Measurements from ENCODE around the gene OR2V2. TPM values are rescaled to one million over a fixed set of nuclear protein-coding genes. Genes with fewer than 3 reads are reported as not detected.

Gene OR2V2
- total and polyA plus RNA-seq, 8 donors: not detected

DNA sequence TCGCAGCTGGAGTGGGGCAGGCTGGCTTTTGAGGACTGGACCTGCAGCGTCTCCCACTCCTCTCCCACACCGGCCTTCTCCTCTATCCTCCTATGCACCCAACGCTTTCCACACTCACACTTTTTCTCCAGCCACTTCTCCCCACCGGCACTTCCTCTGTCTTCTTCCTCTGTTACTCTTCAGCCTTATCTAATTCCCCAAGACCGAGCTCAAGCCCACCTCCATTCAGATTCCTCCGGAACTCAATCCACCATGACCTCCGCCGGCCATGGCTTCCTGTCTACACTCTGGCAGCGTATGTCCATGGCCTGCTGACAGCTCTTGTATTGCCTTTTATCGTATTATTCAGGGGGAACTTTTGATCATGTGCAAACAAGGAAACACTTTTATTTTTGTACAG lies 15.9 kb upstream of the OR2V2 start:
- Histone ChIP-seq H3K4me1 (no peaks in the 10 kb centered on the region), H3K36me3 (no peaks in the 10 kb centered on the region), H3K4me3 (no peak overlapping the region), H3K9me3 (peaks cover 0 to 9% (median 8%) of the 10 kb centered on the region in 4 donors), H3K27ac (no peak overlapping the region), H3K27me3 (peaks cover 0 to 62% (median 35%) of the 10 kb centered on the region in 3 donors)
- DNase-seq: no peak
- intact Hi-C loops (cut with DNase I; ENCODE audit: low total_unique reads): no loop called here
- WGBS, 5 donors: 72 to 84% (median 81%) methylated on average over 11 of the region's 11 CpGs
- TF ChIP-seq CTCF (IDR thresholded peaks at IDR 0.05) (no peak), POLR2AphosphoS5 (IDR thresholded peaks at IDR 0.05) (no peak), POLR2A (IDR thresholded peaks at IDR 0.05) (no peak), EP300 (IDR thresholded peaks at IDR 0.05) (no peak)

DNA sequence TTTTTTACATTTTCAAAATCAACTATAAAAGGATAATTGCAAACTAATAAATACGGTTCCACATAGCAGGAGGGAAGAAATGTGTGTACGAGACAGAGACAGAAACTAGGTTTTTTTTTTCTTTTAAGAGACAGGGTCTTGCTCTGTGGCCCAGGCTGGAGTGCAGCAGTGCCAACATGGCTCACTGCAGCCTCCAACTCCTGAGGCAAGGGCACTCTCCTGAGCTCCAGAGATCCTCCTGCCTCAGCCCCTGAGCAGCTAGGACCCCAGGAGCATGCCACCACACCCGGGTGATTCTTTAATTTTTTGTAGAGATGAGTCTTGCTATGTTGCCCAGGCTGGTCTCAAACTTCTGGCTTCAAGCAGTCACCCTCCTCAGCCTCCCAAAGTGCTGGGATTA lies 14.3 kb upstream of the OR2V2 start:
- Histone ChIP-seq H3K27ac (no peak overlapping the region), H3K27me3 (peaks cover 0 to 46% (median 29%) of the 10 kb centered on the region in 3 donors), H3K9me3 (peaks cover 0 to 14% (median 12%) of the 10 kb centered on the region in 4 donors), H3K4me1 (no peaks in the 10 kb centered on the region), H3K4me3 (no peak overlapping the region), H3K36me3 (no peaks in the 10 kb centered on the region)
- intact Hi-C loops (cut with DNase I; ENCODE audit: low total_unique reads): no loop called here
- no peak for DNase-seq
- TF ChIP-seq POLR2AphosphoS5 (IDR thresholded peaks at IDR 0.05) (no peak), EP300 (IDR thresholded peaks at IDR 0.05) (no peak), CTCF (IDR thresholded peaks at IDR 0.05) (no peak), POLR2A (IDR thresholded peaks at IDR 0.05) (no peak)
- 70 to 85% (median 80%) methylated on average over 3 of the region's 3 CpGs for WGBS, 5 donors

- Histone ChIP-seq H3K9me3 (peaks cover 0 to 14% (median 12%) of the 10 kb centered on the region in 4 donors), H3K27ac (no peak overlapping the region), H3K4me1 (no peaks in the 10 kb centered on the region), H3K27me3 (peaks cover 0 to 39% (median 23%) of the 10 kb centered on the region in 3 donors), H3K36me3 (no peaks in the 10 kb centered on the region), H3K4me3 (no peak overlapping the region)
- DNase-seq: peak; percentile 19 to 40
- no peak for TF ChIP-seq EP300 (IDR thresholded peaks at IDR 0.05)
- no peak for TF ChIP-seq POLR2A (IDR thresholded peaks at IDR 0.05)
- TF ChIP-seq POLR2AphosphoS5 (IDR thresholded peaks at IDR 0.05): no peak
- no peak for TF ChIP-seq CTCF (IDR thresholded peaks at IDR 0.05)
- intact Hi-C loops (cut with DNase I; ENCODE audit: low total_unique reads): no loop called here
- 66 to 81% (median 77%) methylated on average over 10 of the region's 10 CpGs for WGBS, 5 donors
Observed at GRCh38 chr5:181133610-181134231, 13.7 kb upstream of the OR2V2 start.

GRCh38 chr5:181134259-181134658 lies 13.1 kb upstream of the OR2V2 start:
- Histone ChIP-seq H3K27me3 (peaks cover 0 to 34% (median 17%) of the 10 kb centered on the region in 3 donors), H3K4me1 (no peaks in the 10 kb centered on the region), H3K9me3 (peaks cover 0 to 14% (median 12%) of the 10 kb centered on the region in 4 donors), H3K27ac (no peak overlapping the region), H3K4me3 (no peak overlapping the region), H3K36me3 (no peaks in the 10 kb centered on the region)
- WGBS, 5 donors: 75 to 82% (median 79%) methylated on average over 6 of the region's 6 CpGs
- no peak for DNase-seq
- TF ChIP-seq POLR2A (IDR thresholded peaks at IDR 0.05) (no peak), CTCF (IDR thresholded peaks at IDR 0.05) (no peak), POLR2AphosphoS5 (IDR thresholded peaks at IDR 0.05) (no peak), EP300 (IDR thresholded peaks at IDR 0.05) (no peak)
- intact Hi-C loops (cut with DNase I; ENCODE audit: low total_unique reads): no loop called here
